GM23338 (cell line): Measurements from ENCODE around the gene VANGL1.

Experiments
- POLR2AphosphoS5 ChIP-seq: IDR thresholded peaks from 2 replicates; pipeline ENCODE4 v1.6.1; 2016; ENCODE audit warnings: antibody characterized with exemption, low read depth
- STAT1 ChIP-seq: IDR thresholded peaks from one replicate; pipeline ENCODE4 v1.6.1; 2016; ENCODE audit warnings: antibody characterized with exemption; ENCODE audit not compliant: unreplicated experiment
- TF ChIP-seq, protein P1 (sequence below), 2 experiments: fragments of 200-600 bp in 1 of 2; sonication (generic) in 1 of 2; conservative IDR thresholded peaks; 2 replicates each; pipeline versions ENCODE4 v1.5.1 to v1.6.1; 2016 to 2017; ENCODE audit warnings: antibody characterized with exemption in 2 of 2, low read depth in 2 of 2, mild to moderate bottlenecking in 2 of 2, moderate library complexity in 1 of 2

GRCh38 chr1:115677182-115677555, 35.4 kb downstream of the VANGL1 start:
- TF ChIP-seq STAT1 (no peak), POLR2AphosphoS5 (no peak)
- TF ChIP-seq, protein P1, sequence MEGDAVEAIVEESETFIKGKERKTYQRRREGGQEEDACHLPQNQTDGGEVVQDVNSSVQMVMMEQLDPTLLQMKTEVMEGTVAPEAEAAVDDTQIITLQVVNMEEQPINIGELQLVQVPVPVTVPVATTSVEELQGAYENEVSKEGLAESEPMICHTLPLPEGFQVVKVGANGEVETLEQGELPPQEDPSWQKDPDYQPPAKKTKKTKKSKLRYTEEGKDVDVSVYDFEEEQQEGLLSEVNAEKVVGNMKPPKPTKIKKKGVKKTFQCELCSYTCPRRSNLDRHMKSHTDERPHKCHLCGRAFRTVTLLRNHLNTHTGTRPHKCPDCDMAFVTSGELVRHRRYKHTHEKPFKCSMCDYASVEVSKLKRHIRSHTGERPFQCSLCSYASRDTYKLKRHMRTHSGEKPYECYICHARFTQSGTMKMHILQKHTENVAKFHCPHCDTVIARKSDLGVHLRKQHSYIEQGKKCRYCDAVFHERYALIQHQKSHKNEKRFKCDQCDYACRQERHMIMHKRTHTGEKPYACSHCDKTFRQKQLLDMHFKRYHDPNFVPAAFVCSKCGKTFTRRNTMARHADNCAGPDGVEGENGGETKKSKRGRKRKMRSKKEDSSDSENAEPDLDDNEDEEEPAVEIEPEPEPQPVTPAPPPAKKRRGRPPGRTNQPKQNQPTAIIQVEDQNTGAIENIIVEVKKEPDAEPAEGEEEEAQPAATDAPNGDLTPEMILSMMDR (conservative IDR thresholded peaks at IDR 0.05; ENCODE audit: low read depth in 2 of 2), result no peak
